CD4-positive, alpha-beta T cell (primary cell): ENCODE results near the gene AIFM3. TPM values are rescaled to one million over a fixed set of nuclear protein-coding genes. Genes with fewer than 3 reads are reported as not detected.

Experiments
- ATAC-seq: fragments of 200-7000 bp; cut with Tn5 transposase; one replicate; pipeline ENCODE4 v1.10.0; 2022; ENCODE audit warnings: mild to moderate bottlenecking; ENCODE audit not compliant: poor library complexity
- CTCF ChIA-PET: fragments of 350-600 bp; sonication (Branson Sonifier 250); formaldehyde crosslinking; loops from one replicate; lab custom pipeline; 2021; ENCODE audit warnings: antibody characterized with exemption, inconsistent platforms; lab: Charles Lee
- POLR2A ChIA-PET: fragments of 350-600 bp; sonication (Branson Sonifier 250); formaldehyde crosslinking; loops from one replicate; lab custom pipeline; 2021; ENCODE audit warnings: antibody characterized with exemption, inconsistent platforms; lab: Charles Lee
- DNase-seq, 14 experiments: peaks; one replicate each; pipeline ENCODE4 v3.0.0-alpha.2; 2013 to 2020; ENCODE audit warnings: mixed read lengths in 2 of 14
- H3K27ac ChIP-seq, 2 donors: one replicate each; pipeline versions ENCODE4 v1.5.1 to v1.7.0; 2013; ENCODE audit warnings: low read length in 2 of 2, low read depth in 1 of 2, mild to moderate bottlenecking in 1 of 2
- H3K27me3 ChIP-seq, 2 experiments: 1 replicate in 1 of 2; 2 replicates in 1 of 2; pipeline versions ENCODE4 v1.6.1 to v1.7.0; 2013; ENCODE audit warnings: low read length in 2 of 2, control low read depth in 1 of 2, mild to moderate bottlenecking in 1 of 2, moderate library complexity in 1 of 2; ENCODE audit not compliant: insufficient read depth in 2 of 2, control insufficient read depth in 1 of 2
- H3K36me3 ChIP-seq: one replicate; pipeline ENCODE4 v1.6.1; 2013; ENCODE audit warnings: low read length, control low read depth; ENCODE audit not compliant: insufficient read depth
- H3K4me1 ChIP-seq: one replicate; pipeline ENCODE4 v1.6.1; 2013; ENCODE audit warnings: low read length, control low read depth; ENCODE audit not compliant: insufficient read depth
- H3K4me3 ChIP-seq: one replicate; pipeline ENCODE4 v1.5.1; 2013; ENCODE audit warnings: mild to moderate bottlenecking, low read length, moderate library complexity
- H3K9me3 ChIP-seq, 2 experiments: 1 replicate in 1 of 2; 2 replicates in 1 of 2; pipeline versions ENCODE4 v1.6.1 to v1.7.0; 2013; ENCODE audit warnings: low read length in 2 of 2, mild to moderate bottlenecking in 2 of 2, control low read depth in 1 of 2, moderate library complexity in 1 of 2; ENCODE audit not compliant: control insufficient read depth in 1 of 2, insufficient read depth in 1 of 2
- H3K27ac Mint-ChIP-seq: one replicate; pipeline ENCODE4 v1.8.0; 2020; ENCODE audit warnings: mixed read lengths
- H3K27me3 Mint-ChIP-seq: one replicate; pipeline ENCODE4 v1.8.0; 2021; ENCODE audit warnings: mixed read lengths
- H3K36me3 Mint-ChIP-seq: one replicate; pipeline ENCODE4 v1.8.0; 2021; ENCODE audit warnings: low read depth, mixed read lengths
- H3K4me1 Mint-ChIP-seq: one replicate; pipeline ENCODE4 v1.8.0; 2021; ENCODE audit warnings: low read depth, mixed read lengths
- H3K4me3 Mint-ChIP-seq: one replicate; pipeline ENCODE4 v1.8.0; 2020; ENCODE audit warnings: mild to moderate bottlenecking, mixed read lengths
- H3K9me3 Mint-ChIP-seq: one replicate; pipeline ENCODE4 v1.8.0; 2020; ENCODE audit warnings: mixed read lengths
- intact Hi-C, 2 experiments: fragments of 100-400 bp; cut with DNase I in 1 of 2; cut with micrococcal nuclease in 1 of 2; formaldehyde crosslinking; loops; one replicate each; pipeline versions ENCODE4 v1.15.1 to v1.9.0; 2023 to 2025; cut with DNase I, micrococcal nuclease
- total RNA-seq, 174 experiments: library from RNA in 2 of 174; stranded (reverse) in 2 of 174; gene quantifications; one replicate each; pipeline ENCODE4 v1.2.3 and lab custom pipeline; 2021 to 2026
- TF ChIP-seq, protein P1 (sequence below): fragments of 200-600 bp; IDR thresholded peaks from one replicate; pipeline ENCODE4 v1.8.0; 2022; ENCODE audit warnings: antibody characterized with exemption, mild to moderate bottlenecking

AIFM3 gene
- total RNA-seq, 2 experiments from 2014 or later, result 0.34 to 0.41 TPM

DNA sequence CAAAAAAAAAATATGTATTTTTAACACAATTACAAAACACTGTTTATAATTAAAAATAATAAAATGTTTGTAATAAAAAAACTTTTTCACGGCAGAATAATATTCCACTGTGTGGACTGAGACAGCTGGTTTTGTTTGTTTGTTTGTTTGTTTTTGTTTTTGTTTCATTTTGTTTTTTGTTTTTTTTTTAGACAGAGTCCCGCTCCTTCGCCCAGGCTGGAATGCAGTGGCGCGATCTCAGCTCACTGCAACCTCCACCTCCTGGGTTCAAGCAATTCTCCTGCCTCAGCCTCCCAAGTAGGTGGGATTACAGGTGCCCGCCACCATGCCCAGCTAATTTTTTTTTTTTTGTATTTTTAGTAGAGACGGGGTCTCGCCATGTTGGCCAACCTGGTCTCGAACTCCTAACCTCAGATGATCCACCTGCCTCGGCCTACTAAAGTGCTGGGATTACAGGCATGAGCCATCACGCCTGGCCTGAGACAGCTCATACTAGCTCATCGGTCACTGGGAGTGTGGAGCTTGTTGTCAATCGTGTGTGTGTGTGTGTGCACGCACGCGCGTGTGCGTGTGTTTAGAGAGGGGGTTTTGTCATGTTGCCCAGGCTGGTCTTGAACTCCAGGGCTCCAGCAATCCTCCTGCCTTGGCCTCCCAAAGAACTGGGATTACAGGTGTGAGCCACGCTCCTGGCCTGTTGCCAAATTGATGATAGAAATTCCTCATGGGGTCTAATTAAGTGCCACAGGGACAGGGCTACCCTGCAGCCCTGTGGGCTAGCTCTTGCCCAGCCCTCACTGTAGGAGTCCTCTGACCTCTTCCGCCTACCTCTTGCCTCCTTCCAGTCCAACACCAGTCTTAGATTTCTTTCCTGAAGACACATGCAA lies 7.2 kb upstream of the AIFM3 start:
- DNase-seq (no peak), ATAC-seq (no peak)
- Mint-ChIP-seq H3K4me3 (no peak overlapping the region), H3K4me1 (peaks cover 19% of the 10 kb centered on the region), H3K36me3 (no peaks in the 10 kb centered on the region), H3K27ac (no peak overlapping the region), H3K27me3 (peaks cover 48% of the 10 kb centered on the region), H3K9me3 (no peaks in the 10 kb centered on the region)
- Histone ChIP-seq H3K9me3 (peaks cover 0 to 3% of the 10 kb centered on the region in 2 experiments), H3K36me3 (no peaks in the 10 kb centered on the region), H3K27ac (no peak overlapping the region), H3K4me1 (peaks cover 37% of the 10 kb centered on the region), H3K27me3 (peaks cover 21 to 29% of the 10 kb centered on the region in 2 experiments), H3K4me3 (no peak overlapping the region)
- intact Hi-C loops, result no loop called here
- ChIA-PET CTCF (interaction anchor here (0.6 kb wide), 1 partner anchor 808 kb away, joined by 4 read pairs; no protein-coding TSS in a partner anchor), POLR2A (no interaction called here)
- TF ChIP-seq, protein P1, sequence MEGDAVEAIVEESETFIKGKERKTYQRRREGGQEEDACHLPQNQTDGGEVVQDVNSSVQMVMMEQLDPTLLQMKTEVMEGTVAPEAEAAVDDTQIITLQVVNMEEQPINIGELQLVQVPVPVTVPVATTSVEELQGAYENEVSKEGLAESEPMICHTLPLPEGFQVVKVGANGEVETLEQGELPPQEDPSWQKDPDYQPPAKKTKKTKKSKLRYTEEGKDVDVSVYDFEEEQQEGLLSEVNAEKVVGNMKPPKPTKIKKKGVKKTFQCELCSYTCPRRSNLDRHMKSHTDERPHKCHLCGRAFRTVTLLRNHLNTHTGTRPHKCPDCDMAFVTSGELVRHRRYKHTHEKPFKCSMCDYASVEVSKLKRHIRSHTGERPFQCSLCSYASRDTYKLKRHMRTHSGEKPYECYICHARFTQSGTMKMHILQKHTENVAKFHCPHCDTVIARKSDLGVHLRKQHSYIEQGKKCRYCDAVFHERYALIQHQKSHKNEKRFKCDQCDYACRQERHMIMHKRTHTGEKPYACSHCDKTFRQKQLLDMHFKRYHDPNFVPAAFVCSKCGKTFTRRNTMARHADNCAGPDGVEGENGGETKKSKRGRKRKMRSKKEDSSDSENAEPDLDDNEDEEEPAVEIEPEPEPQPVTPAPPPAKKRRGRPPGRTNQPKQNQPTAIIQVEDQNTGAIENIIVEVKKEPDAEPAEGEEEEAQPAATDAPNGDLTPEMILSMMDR, result no peak

DNA sequence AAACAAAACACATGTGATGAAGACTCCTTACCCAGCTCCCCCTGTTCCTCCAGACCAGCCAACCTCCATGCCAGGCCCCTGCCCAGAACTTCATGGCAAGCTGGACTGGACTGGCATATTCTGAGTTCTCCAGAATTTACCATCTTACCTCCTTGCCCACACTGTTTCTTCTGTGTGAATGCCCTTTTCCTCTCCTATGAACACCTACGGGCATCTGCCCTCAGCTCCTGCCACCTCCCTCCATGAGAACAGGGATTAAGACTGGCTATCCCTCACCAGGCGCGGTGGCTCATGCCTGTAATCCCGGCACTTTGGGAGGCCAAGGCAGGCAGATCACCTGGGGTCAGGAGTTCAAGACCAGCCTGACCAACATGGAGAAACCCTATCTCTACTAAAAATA lies 6.4 kb upstream of the AIFM3 start:
- H3K36me3 ChIP-seq, result no peaks in the 10 kb centered on the region
- H3K4me3 Mint-ChIP-seq, result no peak overlapping the region
- peaks cover 0 to 3% of the 10 kb centered on the region in 2 experiments for H3K9me3 ChIP-seq
- no peak overlapping the region for H3K27ac ChIP-seq
- H3K27me3 Mint-ChIP-seq, result peaks cover 48% of the 10 kb centered on the region
- no peak for DNase-seq
- H3K4me1 Mint-ChIP-seq, result peaks cover 19% of the 10 kb centered on the region
- peaks cover 42% of the 10 kb centered on the region for H3K4me1 ChIP-seq
- POLR2A ChIA-PET, result no interaction called here
- H3K27ac Mint-ChIP-seq, result no peak overlapping the region
- TF ChIP-seq, protein P1, result no peak
- H3K27me3 ChIP-seq, result peaks cover 24 to 29% of the 10 kb centered on the region in 2 experiments
- CTCF ChIA-PET, result interaction anchor here (0.6 to 0.7 kb wide), 2 partner anchors 380 to 807 kb away, joined by 3 to 4 read pairs; no protein-coding TSS in a partner anchor
- no peaks in the 10 kb centered on the region for H3K36me3 Mint-ChIP-seq
- H3K4me3 ChIP-seq, result no peak overlapping the region
- ATAC-seq, result no peak
- H3K9me3 Mint-ChIP-seq, result no peaks in the 10 kb centered on the region
- intact Hi-C loops, result no loop called here

DNA sequence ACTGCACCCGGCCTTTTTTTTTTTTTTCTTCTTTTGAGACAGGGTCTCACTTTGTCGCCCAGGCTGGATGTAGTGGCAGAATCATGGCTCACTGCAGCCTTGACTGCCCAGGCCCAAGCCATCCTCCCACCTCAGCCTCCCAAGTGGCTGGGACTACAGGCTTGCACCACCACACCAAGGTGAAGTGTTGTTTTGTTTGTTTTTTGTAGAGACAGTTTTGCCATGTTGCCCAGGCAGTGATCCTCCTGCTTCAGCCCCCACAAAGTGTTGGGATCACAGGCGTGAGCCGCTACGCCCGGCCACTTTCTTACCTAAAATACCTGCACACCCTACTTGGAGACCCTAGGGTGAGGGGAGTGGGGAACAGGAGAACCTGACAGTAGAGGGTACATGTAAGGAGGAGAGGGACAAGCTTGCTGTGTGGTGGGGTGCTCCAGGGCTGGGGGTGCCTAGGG lies 4.5 kb upstream of the AIFM3 start:
- ChIA-PET CTCF (no interaction called here), POLR2A (interaction anchor here (2.0 kb wide), 1 partner anchor 39 kb away, joined by 4 read pairs; the partner anchor contains the start of gene THAP7)
- H3K27me3 ChIP-seq, result peaks cover 10 to 19% of the 10 kb centered on the region in 2 experiments
- Mint-ChIP-seq H3K4me1 (peaks cover 11% of the 10 kb centered on the region), H3K9me3 (no peaks in the 10 kb centered on the region), H3K27ac (no peak overlapping the region), H3K4me3 (no peak overlapping the region), H3K27me3 (peaks cover 38% of the 10 kb centered on the region), H3K36me3 (no peaks in the 10 kb centered on the region)
- intact Hi-C loops, result no loop called here
- H3K4me3 ChIP-seq, result no peak overlapping the region
- no peaks in the 10 kb centered on the region for H3K36me3 ChIP-seq
- TF ChIP-seq, protein P1, result no peak
- no peak overlapping the region for H3K27ac ChIP-seq
- no peak for ATAC-seq
- no peak for DNase-seq
- H3K4me1 ChIP-seq, result peaks cover 33% of the 10 kb centered on the region
- H3K9me3 ChIP-seq, result no peaks in the 10 kb centered on the region
